Measurements from ENCODE around the gene STK35. TPM values are rescaled to one million over a fixed set of nuclear protein-coding genes. Genes with fewer than 3 reads are reported as not detected.

Gene STK35
- total RNA-seq, 2 donors from 2014 or later = 10.6 to 13.2 TPM

DNA sequence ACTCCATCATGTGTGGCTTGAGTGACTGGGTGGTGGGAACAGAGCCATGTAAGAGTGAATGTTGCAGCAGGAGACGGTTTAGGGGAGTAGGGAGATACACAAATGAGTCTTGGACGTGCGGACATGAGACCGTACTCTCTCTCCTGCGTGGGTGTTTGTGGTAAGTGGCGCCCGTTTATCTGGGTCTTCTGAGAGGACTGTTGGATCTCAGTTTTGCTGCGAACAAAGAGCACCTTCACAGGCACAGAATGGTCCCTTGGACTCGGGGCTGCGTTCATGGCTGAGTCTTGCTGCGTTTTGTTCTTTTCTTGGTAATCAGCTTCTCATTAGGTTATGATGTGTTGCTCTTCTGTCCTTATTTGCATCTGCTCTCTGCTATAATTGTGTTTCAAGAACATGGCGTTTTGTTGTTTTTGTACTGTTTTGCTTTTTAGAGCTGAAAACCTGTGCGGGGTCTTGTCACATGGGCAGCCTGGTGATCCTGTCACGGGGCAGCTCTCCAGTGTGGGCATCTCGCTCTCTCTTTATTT lies 28.5 kb downstream of the STK35 start:
- no peak for DNase-seq (ENCODE audit: low spot score)
- intact Hi-C loops (cut with DNase I) = no loop called here

DNA sequence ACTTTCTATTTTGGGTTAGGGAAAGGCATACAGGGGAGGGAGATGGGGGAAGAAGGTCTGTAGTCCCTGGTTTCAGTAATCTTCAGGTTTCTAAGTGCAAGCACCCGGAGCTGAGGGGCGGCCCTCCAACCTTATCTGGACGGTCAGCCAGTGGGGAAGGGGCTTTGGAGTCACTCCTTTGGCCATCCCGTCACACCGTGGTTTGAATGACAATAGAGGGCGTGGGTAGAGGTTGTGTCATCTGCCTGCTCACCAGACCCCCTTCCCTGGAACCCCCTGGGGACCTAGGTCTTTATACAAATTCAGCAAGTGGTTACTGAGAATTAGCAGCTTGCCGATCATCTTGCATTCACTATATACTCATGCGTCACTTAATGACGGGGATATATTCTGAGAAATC lies 29.1 kb downstream of the STK35 start:
- DNase-seq (ENCODE audit: low spot score) = no peak

DNA sequence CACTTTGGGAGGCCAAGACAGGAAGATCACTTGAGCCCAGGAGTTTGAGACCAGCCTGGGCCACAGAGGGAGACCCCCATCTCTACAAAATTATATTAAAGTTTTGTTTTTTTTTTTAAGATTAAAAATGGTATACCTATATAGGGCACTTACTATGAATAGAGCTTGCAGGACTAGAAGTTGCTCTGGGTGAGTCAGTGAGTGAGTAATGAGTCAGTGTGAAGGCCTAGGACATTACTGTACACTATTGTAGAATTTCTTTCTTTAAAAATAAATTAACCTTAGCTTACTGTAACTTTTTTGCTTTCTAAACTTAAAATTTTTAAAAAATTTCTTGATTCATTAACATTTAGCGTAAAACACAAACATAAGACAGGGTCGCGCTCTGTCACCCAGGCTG lies 29.7 kb downstream of the STK35 start:
- DNase-seq (ENCODE audit: low spot score) = no peak
- intact Hi-C loops (cut with DNase I) = no loop called here

More for the DNA sequence above, 29.1 kb downstream of the STK35 start:
- intact Hi-C loops (cut with DNase I) = no loop called here

DNA sequence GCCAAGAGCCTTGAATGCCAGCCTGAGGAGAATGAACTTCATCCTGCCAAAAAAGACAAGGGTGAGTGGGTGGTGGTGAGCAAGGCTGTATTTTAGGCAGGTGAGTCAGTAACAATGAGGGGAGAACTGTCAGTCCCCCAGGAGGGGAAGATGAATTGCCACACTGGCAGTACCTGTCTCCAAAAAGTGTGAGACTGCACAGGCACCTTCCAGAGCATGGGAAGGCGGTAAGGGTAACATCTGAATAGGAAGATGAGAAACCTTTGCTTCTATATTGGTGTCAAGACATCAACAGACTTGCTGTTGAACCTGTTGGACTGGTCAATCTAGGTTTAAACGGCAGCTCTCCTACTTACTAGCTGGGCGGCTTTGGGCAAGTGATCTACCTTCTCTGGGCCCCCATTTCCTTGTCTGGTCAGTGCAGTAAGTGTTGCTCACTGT lies 30.9 kb downstream of the STK35 start:
- no peak for DNase-seq (ENCODE audit: low spot score)
- intact Hi-C loops (cut with DNase I) = no loop called here

DNA sequence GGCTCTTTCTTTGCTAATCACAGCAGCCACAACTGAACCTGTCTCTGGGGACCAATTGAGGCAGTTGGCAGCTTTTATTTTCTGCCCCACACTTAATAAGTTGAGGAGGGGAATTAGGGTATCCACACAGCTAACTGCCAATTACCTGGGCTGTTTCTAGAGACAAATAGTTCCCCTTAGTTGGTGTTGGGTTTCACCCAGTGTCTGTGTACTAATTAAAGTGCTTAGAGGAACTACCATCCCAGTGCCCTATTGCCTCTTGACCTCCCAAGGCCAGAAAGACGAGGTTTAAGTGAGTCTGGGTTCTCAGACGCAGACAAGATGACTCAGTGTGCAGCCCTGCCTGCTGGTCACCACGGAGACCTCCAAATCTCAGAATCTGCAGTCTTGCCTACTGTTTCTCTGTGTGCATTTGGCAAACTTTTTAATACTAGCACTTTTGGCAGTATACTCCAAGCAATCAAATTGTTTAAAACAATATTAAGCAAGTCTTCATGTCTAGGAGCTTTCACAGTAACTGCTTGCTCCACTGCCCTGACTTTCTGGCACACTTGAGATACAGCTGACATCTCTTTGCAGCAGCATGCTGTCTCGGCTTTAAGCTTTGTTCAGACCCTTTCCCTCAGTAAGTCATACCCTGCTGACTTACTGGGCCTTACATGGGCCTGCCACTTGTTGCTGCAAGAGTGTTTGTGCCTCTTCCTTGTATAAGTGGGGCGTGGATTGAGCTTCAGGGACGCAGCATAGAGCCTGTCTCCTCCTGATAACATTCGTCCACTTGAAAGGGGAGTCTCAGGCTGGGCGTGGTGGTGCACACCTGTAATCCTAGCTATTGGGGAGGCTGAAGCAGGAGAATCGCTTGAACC lies 31.9 kb downstream of the STK35 start:
- DNase-seq (ENCODE audit: low spot score) = no peak
- intact Hi-C loops (cut with DNase I) = no loop called here

DNA sequence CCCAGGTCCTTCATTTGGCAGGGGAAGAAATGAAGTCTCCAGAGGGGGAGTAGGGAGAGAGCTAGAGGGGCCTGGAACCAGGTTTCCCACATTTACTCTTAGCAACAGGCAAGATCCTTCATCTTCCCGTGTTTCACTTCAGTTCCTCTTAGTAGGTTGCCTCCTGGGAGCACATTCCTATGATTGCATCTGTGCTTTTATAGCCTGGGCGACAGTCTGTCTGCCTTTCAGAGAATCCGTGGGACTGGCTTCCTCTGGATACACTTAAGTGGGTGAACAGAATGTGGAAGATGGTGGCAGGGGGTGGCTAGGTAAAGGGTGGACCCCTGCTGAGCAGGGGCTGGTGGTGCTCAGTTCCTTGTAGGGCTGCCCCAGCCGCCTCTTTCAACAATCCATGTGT lies 33.4 kb downstream of the STK35 start:
- DNase-seq (ENCODE audit: low spot score) = no peak
- intact Hi-C loops (cut with DNase I) = no loop called here

DNA sequence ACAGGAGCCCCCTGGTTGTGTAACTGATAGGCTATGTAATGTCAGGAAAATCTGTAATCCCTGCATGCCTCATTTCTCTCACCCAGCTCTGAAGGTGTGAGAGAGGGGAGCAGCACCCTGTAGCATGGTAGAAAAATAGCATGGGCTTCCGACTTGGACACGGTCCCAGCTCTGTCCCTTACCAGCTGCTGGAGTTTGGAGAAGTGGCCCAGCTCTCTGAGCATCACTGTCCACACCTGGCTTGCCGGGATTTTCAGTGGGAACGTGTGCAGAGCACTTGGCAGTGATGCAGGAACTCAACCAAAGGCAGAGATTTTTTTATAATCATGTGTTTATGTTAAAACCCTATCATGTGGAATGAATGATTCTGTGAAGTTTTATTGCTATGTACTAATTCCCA lies 34.6 kb downstream of the STK35 start:
- intact Hi-C loops (cut with DNase I) = no loop called here

DNA sequence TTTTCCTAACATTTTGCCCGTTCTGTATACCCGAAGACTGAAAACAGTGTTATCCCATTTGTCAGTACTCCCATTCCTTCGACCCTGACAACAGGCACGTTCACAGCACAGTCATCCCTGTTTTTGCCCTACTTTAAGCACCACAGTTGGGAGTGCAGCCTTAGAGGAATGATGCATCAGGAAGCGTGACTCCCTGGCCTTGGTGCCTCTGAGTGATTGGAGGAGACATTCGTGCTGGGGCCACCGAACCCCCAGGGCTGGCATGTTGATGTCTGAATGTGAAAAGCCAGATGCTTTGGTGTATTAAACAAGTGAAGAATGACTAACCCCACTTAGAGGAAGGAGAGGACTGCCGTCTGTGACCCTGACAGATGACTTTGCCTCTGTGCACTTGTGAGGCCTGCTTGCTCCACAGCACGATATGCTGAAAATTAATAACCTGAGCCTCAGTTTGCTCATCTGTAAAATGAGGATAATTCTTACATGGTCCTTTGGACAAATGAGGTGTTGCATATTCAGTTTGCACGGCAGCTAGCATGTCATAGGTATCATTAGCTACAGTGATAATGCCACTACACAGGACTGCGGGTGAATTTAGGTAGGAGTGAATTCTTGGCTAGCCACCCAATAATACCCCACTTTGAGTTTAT lies 36.0 kb downstream of the STK35 start:
- intact Hi-C loops (cut with DNase I) = no loop called here

More for the DNA sequence above, 34.6 kb downstream of the STK35 start:
- DNase-seq (ENCODE audit: low spot score) = no peak

DNA sequence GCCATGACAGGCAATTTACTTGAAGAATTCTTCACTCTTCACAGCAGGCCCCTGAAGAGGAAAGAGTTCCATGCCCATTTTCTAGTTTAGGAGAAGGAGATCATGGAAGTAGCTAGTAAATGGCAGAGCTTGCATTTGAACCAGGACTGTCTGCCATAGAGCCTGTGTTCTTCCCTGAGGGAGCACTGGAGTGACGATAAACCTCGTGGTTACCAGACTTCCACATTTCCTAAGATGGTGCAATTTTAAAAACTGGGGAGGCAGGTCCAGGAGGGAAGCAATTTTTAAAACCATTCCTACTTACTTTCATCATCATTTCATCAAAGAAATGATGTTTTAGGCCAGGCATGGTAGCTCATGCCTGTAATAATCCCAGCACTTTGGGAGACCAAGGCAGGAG lies 36.8 kb downstream of the STK35 start:
- intact Hi-C loops (cut with DNase I) = no loop called here

More for the DNA sequence above, 36.0 kb downstream of the STK35 start:
- DNase-seq (ENCODE audit: low spot score) = no peak

DNA sequence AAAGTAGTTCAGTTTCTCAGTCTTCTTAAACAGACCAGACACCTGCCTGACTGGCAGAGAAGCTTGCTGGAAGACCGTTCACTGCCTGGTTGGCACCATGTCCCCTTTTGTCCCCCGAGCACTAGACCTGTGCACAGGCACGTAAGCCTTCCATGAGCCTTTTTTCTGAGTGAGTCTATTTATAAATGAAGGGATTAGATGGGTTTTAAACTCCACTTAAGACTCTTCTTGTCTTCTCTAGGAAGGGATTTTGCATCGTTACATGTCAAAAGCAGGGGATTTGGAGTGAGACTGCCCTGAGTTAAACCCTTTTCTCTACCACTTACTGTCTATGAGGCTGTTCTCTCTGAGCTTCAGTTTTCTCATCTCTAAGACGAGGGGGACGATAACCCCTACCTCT lies 37.6 kb downstream of the STK35 start:
- no peak for DNase-seq (ENCODE audit: low spot score)
- intact Hi-C loops (cut with DNase I) = no loop called here

More for the DNA sequence above, 36.8 kb downstream of the STK35 start:
- no peak for DNase-seq (ENCODE audit: low spot score)

DNA sequence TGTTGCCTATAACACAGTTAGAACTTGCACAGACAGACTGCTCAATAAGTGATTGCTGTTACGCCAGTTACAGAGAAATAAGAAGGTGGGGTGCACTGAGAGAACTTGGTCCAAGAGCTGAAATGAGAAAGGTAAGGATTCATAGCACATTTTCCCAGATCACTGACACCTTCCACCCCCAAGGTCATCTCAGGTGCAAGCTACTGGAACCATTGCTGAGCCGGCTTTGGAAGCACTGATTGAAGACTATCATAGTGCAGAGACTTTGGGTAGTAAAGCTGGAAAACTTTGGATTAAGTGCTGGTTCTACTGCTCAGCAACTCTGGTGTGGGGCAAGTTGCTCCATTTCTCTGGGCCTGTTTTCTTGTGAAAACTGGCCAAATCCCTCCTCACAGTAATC lies 38.1 kb downstream of the STK35 start:
- intact Hi-C loops (cut with DNase I) = no loop called here
- no peak for DNase-seq (ENCODE audit: low spot score)

DNA sequence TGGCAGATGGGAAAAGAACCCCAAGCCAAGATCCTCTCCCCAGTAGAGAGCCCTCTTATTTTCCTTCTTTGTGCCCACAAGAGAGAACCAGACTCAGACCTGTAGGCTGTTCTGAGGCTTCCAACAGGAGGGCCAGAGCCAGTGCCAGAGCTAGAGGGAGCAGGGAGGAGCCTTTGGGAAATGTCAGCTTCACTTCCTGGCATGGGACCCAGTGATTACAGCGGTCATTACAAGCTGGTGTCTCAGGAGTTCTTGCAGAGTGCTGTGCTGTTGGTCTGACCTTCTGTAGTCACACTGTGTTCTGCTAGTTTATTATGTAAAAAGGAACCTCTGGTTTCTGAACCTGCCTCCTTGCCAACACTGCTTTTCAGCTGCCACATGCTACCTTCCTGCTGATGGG lies 38.9 kb downstream of the STK35 start:
- DNase-seq (ENCODE audit: low spot score) = peak; percentile 89
- intact Hi-C loops (cut with DNase I) = no loop called here

DNA sequence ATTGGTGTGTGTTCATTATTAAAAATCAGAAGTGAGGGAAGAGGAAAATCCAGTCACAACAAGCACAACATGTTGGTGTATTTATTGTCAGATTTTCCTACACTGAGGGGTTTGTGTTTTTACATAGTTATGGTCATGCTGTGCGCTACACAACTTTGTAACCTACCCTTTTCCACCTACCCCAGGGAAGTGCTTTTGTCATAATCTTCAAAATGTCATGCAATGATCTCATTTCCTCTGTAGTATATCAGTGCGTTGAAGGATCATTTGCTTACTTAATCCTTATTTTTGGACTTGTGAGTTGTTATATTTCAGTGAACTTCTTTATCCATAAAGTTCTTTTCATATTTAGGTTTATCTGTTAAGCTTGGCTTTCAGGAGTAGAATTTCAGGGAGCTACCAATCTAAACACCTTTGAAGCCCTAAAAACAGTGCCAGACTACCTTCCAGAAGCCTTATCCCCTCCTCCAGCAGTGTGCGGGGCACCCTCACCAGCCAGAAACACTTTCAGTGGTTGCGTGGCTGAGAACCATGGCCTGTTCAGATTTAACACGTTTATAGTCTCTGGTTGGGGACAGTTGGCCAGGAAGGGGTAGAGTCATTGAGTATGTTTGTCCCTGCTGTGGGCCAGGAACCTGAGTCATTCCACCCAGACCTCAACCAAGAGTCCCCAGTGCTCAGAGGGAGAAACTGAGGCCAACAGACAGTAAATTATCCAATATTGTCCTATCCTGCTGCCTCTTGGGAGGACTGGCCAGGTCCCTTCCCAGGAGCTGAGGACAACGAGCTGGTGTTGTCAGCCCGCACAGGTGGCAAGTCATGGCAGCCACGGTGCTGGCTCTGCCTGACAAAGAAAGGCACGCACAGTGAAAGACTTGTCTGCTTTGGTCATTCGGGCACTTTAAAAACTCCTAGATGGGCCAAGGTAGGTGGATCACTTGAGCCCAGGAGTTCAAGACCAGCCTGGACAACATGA lies 40.3 kb downstream of the STK35 start:
- DNase-seq (ENCODE audit: low spot score) = no peak
- intact Hi-C loops (cut with DNase I) = no loop called here

DNA sequence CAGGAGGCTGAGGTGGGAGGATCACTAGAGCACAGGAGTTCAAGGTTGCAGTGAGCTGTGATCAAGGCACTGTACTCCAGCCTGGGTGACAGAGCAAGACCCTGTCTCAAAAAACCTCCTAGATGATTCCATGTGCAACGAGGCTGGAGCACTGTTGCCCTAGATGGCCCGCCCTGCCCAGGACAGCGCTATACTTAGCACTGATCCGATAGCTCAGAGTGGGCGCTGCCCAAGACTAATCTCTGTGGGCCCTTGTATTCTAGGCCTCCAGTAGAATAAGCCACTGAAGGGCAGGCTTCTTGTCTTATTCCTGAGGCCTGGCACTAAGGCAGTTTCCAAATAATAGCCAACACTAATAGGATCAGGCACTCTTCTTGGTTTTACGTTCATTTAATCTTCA lies 41.0 kb downstream of the STK35 start:
- DNase-seq (ENCODE audit: low spot score) = no peak
- intact Hi-C loops (cut with DNase I) = no loop called here

DNA sequence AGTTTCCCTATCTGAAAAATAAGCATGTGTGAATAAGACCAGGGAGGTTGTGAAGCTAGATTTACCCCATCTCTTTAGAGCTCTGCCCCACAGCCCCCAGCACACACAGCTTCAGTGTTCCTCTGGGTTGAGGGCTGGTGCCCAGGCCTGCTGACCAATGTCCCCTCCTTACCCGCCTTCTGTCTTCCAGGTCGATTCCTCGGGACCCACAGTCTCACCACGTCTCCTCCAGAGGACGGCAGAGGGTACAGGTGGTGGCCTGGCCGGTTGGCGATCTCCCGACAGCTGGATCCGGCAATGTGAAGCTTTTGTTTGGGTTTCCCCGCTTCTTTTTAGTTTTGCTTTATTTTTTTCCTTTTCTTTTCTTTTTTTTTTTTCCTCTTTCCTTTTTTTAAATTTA lies 42.0 kb downstream of the STK35 start:
- DNase-seq (ENCODE audit: low spot score) = no peak
- intact Hi-C loops (cut with DNase I) = no loop called here

DNA sequence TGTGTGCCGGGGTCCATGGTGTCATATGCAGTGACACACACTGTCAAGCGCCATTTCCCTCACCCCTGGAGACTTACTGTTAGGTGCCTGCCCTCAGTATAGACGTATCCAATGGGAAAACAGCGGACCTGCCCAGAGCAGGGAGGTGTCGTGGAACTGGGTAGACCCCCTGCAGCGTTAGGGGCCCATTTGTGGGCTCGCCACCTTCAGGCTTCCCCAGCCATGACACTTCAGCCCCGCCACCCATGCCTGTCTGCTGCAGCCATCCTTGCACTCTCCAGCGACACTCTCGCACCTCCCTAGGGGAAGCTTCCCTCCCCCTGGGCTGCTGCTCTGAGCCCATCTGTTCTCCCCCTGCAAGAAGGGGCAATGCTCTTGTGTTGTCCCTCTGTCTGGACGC lies 43.2 kb downstream of the STK35 start:
- intact Hi-C loops (cut with DNase I) = loop anchor here in 1 of 2 donors (2.0 kb wide), 1 partner anchor 66 kb away; no protein-coding TSS in a partner anchor
- no peak for DNase-seq (ENCODE audit: low spot score)

DNA sequence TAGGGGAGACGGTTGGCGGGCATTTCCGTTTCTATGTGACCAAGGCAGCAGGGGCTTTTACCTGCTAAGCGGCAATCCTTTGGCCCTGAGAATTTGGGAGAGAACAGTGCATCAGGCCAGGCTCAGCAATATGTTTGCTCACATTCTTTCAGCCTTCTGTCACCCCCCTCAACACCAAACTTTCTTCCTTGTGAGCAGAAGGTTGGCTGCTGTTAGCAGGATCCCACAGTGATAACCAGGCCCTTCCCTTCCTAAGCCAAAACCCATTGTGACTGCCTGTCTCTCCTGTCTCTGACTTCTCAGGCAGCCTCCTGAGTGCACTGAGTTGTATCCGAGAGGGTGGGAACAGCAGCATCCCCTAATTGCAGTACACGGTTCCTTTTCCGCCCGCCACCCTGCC lies 43.7 kb downstream of the STK35 start:
- intact Hi-C loops (cut with DNase I) = loop anchor here in 1 of 2 donors (2.0 kb wide), 1 partner anchor 65 kb away; no protein-coding TSS in a partner anchor
- DNase-seq (ENCODE audit: low spot score) = no peak

DNA sequence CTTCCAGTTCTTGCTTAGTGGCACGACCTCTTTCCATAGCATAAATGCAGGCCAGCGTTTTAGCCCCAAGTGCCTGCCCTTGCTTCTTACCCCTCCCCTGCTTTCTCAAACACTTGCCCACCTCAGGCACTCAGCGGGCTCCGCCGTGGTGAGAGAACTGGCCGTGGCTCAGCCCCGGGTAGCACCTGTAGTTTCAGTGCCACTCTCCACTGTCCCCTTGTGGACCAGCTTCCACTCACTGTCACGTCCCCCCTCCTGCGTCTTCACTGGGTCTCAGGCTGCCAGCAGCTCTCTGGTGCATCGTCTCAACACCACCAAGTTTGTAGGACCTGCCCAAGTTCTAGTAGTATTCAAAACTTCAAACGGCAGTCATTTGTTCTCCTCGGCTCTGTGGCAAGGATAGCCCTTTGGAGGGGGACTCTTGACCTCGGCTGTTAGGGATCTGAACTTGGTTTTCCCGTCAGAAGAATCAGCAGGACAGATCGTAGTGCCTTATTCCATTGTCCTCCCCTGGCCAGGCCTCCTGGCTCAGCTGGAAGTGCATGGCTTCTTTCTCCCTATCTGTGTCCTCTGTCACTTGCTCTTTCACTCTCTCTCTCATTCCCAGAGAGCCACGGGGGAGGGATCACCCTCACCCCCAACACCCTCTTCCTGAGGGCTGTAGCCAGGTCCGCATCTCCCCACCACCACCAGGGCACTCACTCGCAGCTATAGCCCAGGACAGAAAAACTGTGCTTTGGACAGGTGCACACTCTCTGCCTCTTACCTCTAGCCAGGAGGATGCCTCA lies 44.6 kb downstream of the STK35 start:
- intact Hi-C loops (cut with DNase I) = no loop called here
- DNase-seq (ENCODE audit: low spot score) = no peak

DNA sequence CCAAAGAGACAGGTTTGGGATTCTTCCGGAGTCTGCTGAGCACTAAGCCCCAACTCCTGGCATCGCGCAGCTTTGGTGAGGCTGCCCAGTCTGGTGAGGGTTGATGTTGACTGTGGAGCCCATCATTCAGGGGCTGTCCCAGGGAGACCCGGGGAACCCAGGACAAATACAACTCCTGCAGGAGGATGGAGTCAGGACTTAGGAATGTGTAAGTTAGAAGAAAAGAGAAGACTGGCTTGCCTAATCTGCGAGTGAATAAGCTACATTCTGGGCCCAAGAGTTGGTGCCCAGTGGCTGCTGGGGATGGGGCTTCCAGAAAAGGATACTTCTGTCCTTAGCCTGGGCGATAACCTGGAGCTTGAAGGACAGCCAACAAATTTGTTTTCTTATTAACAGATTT lies 47.9 kb downstream of the STK35 start:
- DNase-seq (ENCODE audit: low spot score) = no peak
- intact Hi-C loops (cut with DNase I) = no loop called here
